H1 (cell line): Measurements from ENCODE around the gene AKR1B1. TPM values are rescaled to one million over a fixed set of nuclear protein-coding genes. Genes with fewer than 3 reads are reported as not detected.

ENCODE experiments used
- CTCF ChIA-PET: fragments of 300-600 bp; sonication (Branson Sonifier 250); formaldehyde crosslinking; loops from one replicate; lab custom pipeline; 2021; ENCODE audit not compliant: partially characterized antibody; lab: Charles Lee
- POLR2A ChIA-PET: fragments of 300-600 bp; sonication (Branson Sonifier 250); formaldehyde crosslinking; loops from one replicate; lab custom pipeline; 2021; ENCODE audit warnings: inconsistent platforms; ENCODE audit not compliant: partially characterized antibody; lab: Charles Lee
- DNase-seq, 2 experiments: peaks; one replicate each; pipeline versions ENCODE4 v3.0.0 to v3.0.0-alpha.2; 2010 to 2022; ENCODE audit warnings: low spot score in 2 of 2, low read depth in 1 of 2, mixed read lengths in 1 of 2
- FAIRE-seq: peaks from 2 replicates; lab custom pipeline; 2011; peaks lifted over from hg19 to GRCh38; lab: Jason Lieb, UNC
- H2AFZ ChIP-seq: 2 replicates; pipeline ENCODE4 v1.8.1; 2012; ENCODE audit warnings: low read length, inconsistent platforms
- H2AK5ac ChIP-seq: 2 replicates; pipeline ENCODE4 v1.6.1; 2013; ENCODE audit warnings: low read depth, low read length
- H2BK120ac ChIP-seq: replicated peaks from 2 replicates; pipeline ENCODE3; 2013; ENCODE audit warnings: low read depth, low read length, inconsistent platforms
- H2BK12ac ChIP-seq: 2 replicates; pipeline ENCODE4 v1.6.1; 2013; ENCODE audit warnings: low read depth, low read length
- H2BK15ac ChIP-seq: 2 replicates; pipeline ENCODE4 v1.6.1; 2013; ENCODE audit warnings: low read length
- H2BK20ac ChIP-seq: 2 replicates; pipeline ENCODE4 v1.6.1; 2013; ENCODE audit warnings: low read length
- H2BK5ac ChIP-seq: 2 replicates; pipeline ENCODE4 v1.6.1; 2013; ENCODE audit warnings: low read depth, low read length
- H3K14ac ChIP-seq: 2 replicates; pipeline ENCODE4 v1.6.1; 2013; ENCODE audit warnings: inconsistent platforms; ENCODE audit not compliant: insufficient read length
- H3K18ac ChIP-seq: 2 replicates; pipeline ENCODE4 v1.6.1; 2013; ENCODE audit warnings: low read length; ENCODE audit errors: extremely low read depth
- H3K23ac ChIP-seq: 2 replicates; pipeline ENCODE4 v1.6.1; 2013; ENCODE audit warnings: inconsistent platforms; ENCODE audit not compliant: insufficient read length
- H3K23me2 ChIP-seq: 2 replicates; pipeline ENCODE4 v1.6.1; 2013; ENCODE audit warnings: low read depth, low read length
- H3K27ac ChIP-seq: 2 replicates; pipeline ENCODE4 v1.6.1; 2011; ENCODE audit warnings: low read depth, low read length, inconsistent platforms
- H3K27me3 ChIP-seq, 4 experiments: replicated peaks in 1 of 4; 1 replicate in 1 of 4; 2 replicates in 3 of 4; pipeline versions ENCODE4 v1.6.1 to v1.8.1; 2011 to 2013; ENCODE audit warnings: low read length in 3 of 4, mild to moderate bottlenecking in 3 of 4, inconsistent platforms in 2 of 4, mixed read lengths in 2 of 4, moderate library complexity in 1 of 4; ENCODE audit not compliant: control insufficient read depth in 3 of 4, insufficient read depth in 3 of 4; ENCODE audit errors: extremely low read depth in 1 of 4
- H3K36me3 ChIP-seq, 4 experiments: 2 replicates each; pipeline versions ENCODE4 v1.6.1 to v1.8.1; 2011 to 2013; ENCODE audit warnings: mild to moderate bottlenecking in 4 of 4, low read length in 3 of 4, moderate library complexity in 2 of 4, control low read depth in 1 of 4, inconsistent platforms in 1 of 4; ENCODE audit not compliant: insufficient read depth in 4 of 4, control insufficient read depth in 2 of 4
- H3K4ac ChIP-seq: replicated peaks from 2 replicates; pipeline ENCODE3; 2013; ENCODE audit warnings: low read length, low read depth, mixed read lengths, inconsistent platforms; ENCODE audit not compliant: insufficient read length
- H3K4me1 ChIP-seq, 4 experiments: replicated peaks in 1 of 4; 1 replicate in 1 of 4; 2 replicates in 3 of 4; pipeline versions ENCODE4 v1.6.1 to v1.8.1; 2011 to 2013; ENCODE audit warnings: low read length in 3 of 4, inconsistent platforms in 2 of 4, mixed read lengths in 1 of 4; ENCODE audit not compliant: insufficient read depth in 4 of 4, control insufficient read depth in 3 of 4
- H3K4me2 ChIP-seq, 2 experiments: 2 replicates each; pipeline versions ENCODE4 v1.6.1 to v1.8.1; 2011 to 2013; ENCODE audit warnings: low read depth in 2 of 2, low read length in 2 of 2, control low read depth in 1 of 2, inconsistent platforms in 1 of 2, mild to moderate bottlenecking in 1 of 2; ENCODE audit not compliant: insufficient read depth in 1 of 2
- H3K4me3 ChIP-seq, 4 experiments: fragments of 200-600, 300-600 bp in 1 of 4; sonication (generic), shearing (Covaris generic), sonication (Bioruptor Twin) in 1 of 4; 2 replicates each; pipeline versions ENCODE4 v1.5.1 to v1.8.1; 2011 to 2016; ENCODE audit warnings: low read length in 4 of 4, low read depth in 3 of 4, control low read depth in 2 of 4, inconsistent platforms in 2 of 4, mild to moderate bottlenecking in 2 of 4, mixed read lengths in 1 of 4, moderate library complexity in 1 of 4; ENCODE audit not compliant: insufficient read depth in 2 of 4; ENCODE audit errors: extremely low read depth in 1 of 4
- H3K56ac ChIP-seq: replicated peaks from 2 replicates; pipeline ENCODE3; 2013; ENCODE audit warnings: low read depth, mild to moderate bottlenecking, mixed read lengths, low read length, inconsistent platforms; ENCODE audit not compliant: insufficient read length
- H3K79me1 ChIP-seq: 2 replicates; pipeline ENCODE4 v1.6.1; 2013; ENCODE audit warnings: low read depth, low read length, control low read depth
- H3K79me2 ChIP-seq, 2 experiments: 2 replicates each; pipeline versions ENCODE4 v1.6.1 to v1.8.1; 2012 to 2013; ENCODE audit warnings: low read length in 2 of 2, mild to moderate bottlenecking in 2 of 2, inconsistent platforms in 1 of 2; ENCODE audit not compliant: insufficient read depth in 2 of 2, control insufficient read depth in 1 of 2
- H3K9ac ChIP-seq, 4 experiments: replicated peaks in 1 of 4; 1 replicate in 1 of 4; 2 replicates in 3 of 4; pipeline versions ENCODE4 v1.6.1 to v1.8.1; 2011 to 2013; ENCODE audit warnings: low read depth in 3 of 4, low read length in 3 of 4, control low read depth in 2 of 4, mild to moderate bottlenecking in 2 of 4, moderate library complexity in 2 of 4, inconsistent platforms in 1 of 4; ENCODE audit errors: extremely low read depth in 1 of 4
- H3K9me3 ChIP-seq, 2 experiments: 2 replicates each; pipeline versions ENCODE4 v1.6.1 to v1.8.1; 2012 to 2013; ENCODE audit warnings: mild to moderate bottlenecking in 2 of 2, moderate library complexity in 2 of 2, control low read depth in 1 of 2, inconsistent platforms in 1 of 2, low read depth in 1 of 2, low read length in 1 of 2, mixed read lengths in 1 of 2; ENCODE audit not compliant: insufficient read depth in 2 of 2
- H4K20me1 ChIP-seq, 2 experiments: replicated peaks in 1 of 2; 2 replicates each; pipeline versions ENCODE3 to v1.8.1; 2011 to 2013; ENCODE audit warnings: inconsistent platforms in 2 of 2, low read length in 2 of 2, mild to moderate bottlenecking in 1 of 2; ENCODE audit not compliant: insufficient read depth in 2 of 2, control insufficient read depth in 1 of 2
- H4K5ac ChIP-seq: 2 replicates; pipeline ENCODE4 v1.6.1; 2013; ENCODE audit warnings: low read length, low read depth, mixed read lengths, inconsistent platforms; ENCODE audit not compliant: insufficient read length
- H4K8ac ChIP-seq: 2 replicates; pipeline ENCODE4 v1.8.0; 2013; ENCODE audit warnings: mild to moderate bottlenecking, moderate library complexity, low read length, inconsistent platforms; ENCODE audit not compliant: insufficient read depth; ENCODE audit errors: extremely low read depth
- H4K91ac ChIP-seq: replicated peaks from 2 replicates; pipeline ENCODE3; 2013; ENCODE audit warnings: low read length, mixed read lengths, inconsistent platforms; ENCODE audit not compliant: insufficient read length
- YY1 ChIP-seq: IDR thresholded peaks from 2 replicates; pipeline ENCODE4 v1.6.1; 2011; ENCODE audit warnings: low read depth, mild to moderate bottlenecking, low read length
- WGBS, 2 experiments: shearing (Covaris generic) in 1 of 2; methylation state at CpG; one replicate each; pipeline versions ENCODE4 v1.1.6 to v1.1.7; 2013 to 2015; ENCODE audit warnings: low lambda C conversion rate in 2 of 2, mixed read lengths in 2 of 2, inconsistent platforms in 1 of 2, low coverage in 1 of 2, missing lambda C conversion rate in 1 of 2; ENCODE audit not compliant: insufficient replicate concordance in 2 of 2, insufficient coverage in 1 of 2, insufficient read length in 1 of 2; ENCODE audit errors: extremely low coverage in 1 of 2, missing lambda C conversion rate in 1 of 2; 5-methylcytosine and 5-hydroxymethylcytosine counted together
- polyA plus RNA-seq, 7 experiments: library from polyadenylated mRNA; depleted of rRNA in 3 of 7; stranded (reverse) in 5 of 7; unstranded in 2 of 7; fragments of >200 nt in 5 of 7; fragments of 200-250 nt in 2 of 7; gene quantifications; 1 replicate in 5 of 7; 2 replicates in 1 of 7; 4 replicates in 1 of 7; pipeline versions ENCODE4 v1.2.1 to v1.2.3, GENCODE V29; 2011 to 2013; ENCODE audit warnings: missing spikeins in 2 of 7, mixed read lengths in 2 of 7
- total RNA-seq: library from RNA; stranded (reverse); fragmentation: NEBNext Ultra II Directional; extraction: Animal tissue kit (Norgen Biotek cat#: 25700); gene quantifications from 2 replicates; pipeline ENCODE4 v1.2.1, GENCODE V29; 2021

AKR1B1 gene
- total and polyA plus RNA-seq, 2 of the 8 experiments (the other 6 are each of a cell fraction or from before 2014, with no cell fraction given): 195 to 273 TPM

DNA sequence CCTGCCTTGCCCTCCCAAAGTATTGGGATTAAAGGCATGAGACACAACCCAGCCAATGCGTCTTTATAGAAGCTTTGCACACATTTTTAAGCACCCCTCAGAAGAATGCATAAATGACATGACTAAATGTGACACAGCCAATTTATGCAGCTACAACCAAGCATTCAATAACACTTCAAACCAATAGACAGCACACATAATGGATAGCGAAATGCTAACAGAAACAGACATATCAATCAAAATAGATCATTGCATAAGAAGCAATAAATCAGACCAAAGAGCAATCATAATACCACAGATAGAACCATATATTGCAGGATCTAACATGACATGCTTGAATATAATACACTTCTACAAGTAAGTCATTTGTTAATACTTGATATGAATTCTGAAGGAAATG is 34.2 kb upstream of the AKR1B1 start:
- H4K91ac ChIP-seq: no peak overlapping the region
- H3K4ac ChIP-seq: no peak overlapping the region
- no peak for TF ChIP-seq YY1

More for the DNA sequence above, 34.2 kb upstream of the AKR1B1 start:
- Histone ChIP-seq H2BK12ac (no peak overlapping the region), H3K18ac (no peak overlapping the region), H3K4me1 (no peaks in the 10 kb centered on the region), H2BK5ac (no peak overlapping the region), H3K27me3 (no peaks in the 10 kb centered on the region), H3K27ac (no peak overlapping the region), H2BK20ac (no peak overlapping the region), H3K23ac (no peak overlapping the region), H2AFZ (no peak overlapping the region), H4K5ac (no peak overlapping the region), H3K14ac (no peak overlapping the region), H3K4me2 (no peak overlapping the region), H3K23me2 (no peaks in the 10 kb centered on the region), H4K8ac (no peak overlapping the region), H3K79me2 (no peaks in the 10 kb centered on the region), H3K9ac (no peak overlapping the region), H2AK5ac (no peak overlapping the region), H2BK15ac (no peak overlapping the region), H2BK120ac (no peak overlapping the region), H4K20me1 (no peaks in the 10 kb centered on the region), H3K9me3 (no peaks in the 10 kb centered on the region; a peak in 1 of 4 replicates), H3K79me1 (no peaks in the 10 kb centered on the region), H3K36me3 (no peaks in the 10 kb centered on the region), H3K56ac (no peak overlapping the region), H3K4me3 (no peak overlapping the region)
- ChIA-PET CTCF (interaction anchor here (1.1 to 1.6 kb wide), 4 partner anchors 14 to 53 kb away, joined by 3 to 9 read pairs (median 4); no protein-coding TSS in a partner anchor), POLR2A (no interaction called here)
- FAIRE-seq (no peak), DNase-seq (no peak)
- WGBS, 2 experiments: 79% methylated on average over 2 of the region's 2 CpGs; no CpG with 5 or more reads in 1 of the 2 experiments
